Measurements from ENCODE around the gene ZNF385B. TPM values are rescaled to one million over a fixed set of nuclear protein-coding genes. Genes with fewer than 3 reads are reported as not detected.

ZNF385B gene
- polyA plus RNA-seq, 1 donor (not counting 4 experiments of a cell fraction or from before 2014, with no cell fraction given), result 0.17 TPM

GRCh38 chr2:179470992-179471391, 390.4 kb downstream of the ZNF385B start:
- Histone ChIP-seq H3K9ac (ENCODE audit: control insufficient read depth, extremely low read depth, insufficient read depth, low read length) (no peak overlapping the region), H2AFZ (ENCODE audit: control insufficient read depth, low read length) (no peak overlapping the region)

GRCh38 chr2:179470089-179470488, 391.3 kb downstream of the ZNF385B start:
- Histone ChIP-seq H3K36me3 (ENCODE audit: control insufficient read depth in 2 of 2, extremely low read depth in 1 of 2, insufficient read depth in 2 of 2, low read length in 2 of 2) (no peaks in the 10 kb centered on the region), H2AFZ (ENCODE audit: control insufficient read depth, low read length) (no peak overlapping the region), H3K4me3 (ENCODE audit: control insufficient read depth in 2 of 3, extremely low read depth in 1 of 3, insufficient read depth in 2 of 3, low read depth in 1 of 3, low read length in 3 of 3) (no peak overlapping the region), H3K9me3 (ENCODE audit: control insufficient read depth, low read depth, low read length) (no peaks in the 10 kb centered on the region), H3K27me3 (ENCODE audit: control insufficient read depth, extremely low read depth, insufficient read depth, low read length) (no peaks in the 10 kb centered on the region), H3K79me2 (ENCODE audit: control insufficient read depth, insufficient read depth, low read length) (no peaks in the 10 kb centered on the region), H3K4me1 (ENCODE audit: control insufficient read depth, extremely low read depth, insufficient read depth, low read length) (peaks cover 7% of the 10 kb centered on the region), H3K4me2 (ENCODE audit: control insufficient read depth, extremely low read depth, insufficient read depth, low read depth, low read length) (no peak overlapping the region), H3K9ac (ENCODE audit: control insufficient read depth, extremely low read depth, insufficient read depth, low read length) (no peak overlapping the region), H4K20me1 (ENCODE audit: control insufficient read depth, extremely low read depth, insufficient read depth, low read length) (no peaks in the 10 kb centered on the region), H3K9me1 (ENCODE audit: control insufficient read depth, extremely low read depth, insufficient read depth, low read length) (no peaks in the 10 kb centered on the region), H3K27ac (ENCODE audit: control insufficient read depth, insufficient read depth, low read length) (no peak overlapping the region)
- dilution Hi-C loops (cut with MboI; ENCODE audit: extremely low pct_ligation_motif_present, low sequenced_read_pairs), result no loop called here
- no peak for DNase-seq (ENCODE audit: low read depth, low spot score)
- TF ChIP-seq CTCF (optimal IDR thresholded peaks at IDR 0.05 in 1 of 3, IDR thresholded peaks at IDR 0.05 in 1 of 3, conservative IDR thresholded peaks at IDR 0.05 in 1 of 3; ENCODE audit: extremely low read depth in 1 of 3, insufficient read depth in 2 of 3, low read length in 3 of 3), result no peak
- no peak for TF ChIP-seq EZH2 (IDR thresholded peaks at IDR 0.05; ENCODE audit: low read length)
- no peak for FAIRE-seq

More at GRCh38 chr2:179470992-179471391, 390.4 kb downstream of the ZNF385B start:
- H3K27ac ChIP-seq (ENCODE audit: control insufficient read depth, insufficient read depth, low read length), result no peak overlapping the region
- no peaks in the 10 kb centered on the region for H3K9me1 ChIP-seq (ENCODE audit: control insufficient read depth, extremely low read depth, insufficient read depth, low read length)
- no peaks in the 10 kb centered on the region for H3K79me2 ChIP-seq (ENCODE audit: control insufficient read depth, insufficient read depth, low read length)
- dilution Hi-C loops (cut with MboI; ENCODE audit: extremely low pct_ligation_motif_present, low sequenced_read_pairs), result no loop called here
- FAIRE-seq (no peak), DNase-seq (ENCODE audit: low read depth, low spot score) (no peak)
- H3K9me3 ChIP-seq (ENCODE audit: control insufficient read depth, low read depth, low read length), result no peaks in the 10 kb centered on the region
- H3K4me1 ChIP-seq (ENCODE audit: control insufficient read depth, extremely low read depth, insufficient read depth, low read length), result peaks cover 7% of the 10 kb centered on the region
- no peak overlapping the region for H3K4me2 ChIP-seq (ENCODE audit: control insufficient read depth, extremely low read depth, insufficient read depth, low read depth, low read length)
- H4K20me1 ChIP-seq (ENCODE audit: control insufficient read depth, extremely low read depth, insufficient read depth, low read length), result no peaks in the 10 kb centered on the region
- TF ChIP-seq CTCF (optimal IDR thresholded peaks at IDR 0.05 in 1 of 3, IDR thresholded peaks at IDR 0.05 in 1 of 3, conservative IDR thresholded peaks at IDR 0.05 in 1 of 3; ENCODE audit: extremely low read depth in 1 of 3, insufficient read depth in 2 of 3, low read length in 3 of 3) (no peak), EZH2 (IDR thresholded peaks at IDR 0.05; ENCODE audit: low read length) (no peak)
- no peaks in the 10 kb centered on the region for H3K27me3 ChIP-seq (ENCODE audit: control insufficient read depth, extremely low read depth, insufficient read depth, low read length)
- H3K36me3 ChIP-seq (ENCODE audit: control insufficient read depth in 2 of 2, extremely low read depth in 1 of 2, insufficient read depth in 2 of 2, low read length in 2 of 2), result no peaks in the 10 kb centered on the region
- no peak overlapping the region for H3K4me3 ChIP-seq (ENCODE audit: control insufficient read depth in 2 of 3, extremely low read depth in 1 of 3, insufficient read depth in 2 of 3, low read depth in 1 of 3, low read length in 3 of 3)
